H9 (cell line): ENCODE measurements around the gene ZNF469. TPM values are rescaled to one million over a fixed set of nuclear protein-coding genes. Genes with fewer than 3 reads are reported as not detected.

ENCODE experiments used
- DNase-seq: peaks from one replicate; pipeline ENCODE4 v3.0.0-alpha.2; 2017
- H2AFZ ChIP-seq: one replicate; pipeline ENCODE4 v1.6.1; 2013; ENCODE audit warnings: mild to moderate bottlenecking, low read length, control low read depth, moderate library complexity
- H2AK5ac ChIP-seq: 2 replicates; pipeline ENCODE4 v1.6.1; 2013; ENCODE audit warnings: low read length, control low read depth, mixed read lengths; ENCODE audit not compliant: insufficient read length
- H2BK120ac ChIP-seq: one replicate; pipeline ENCODE4 v1.6.1; 2013; ENCODE audit warnings: low read depth, mild to moderate bottlenecking, low read length, control low read depth, inconsistent platforms; ENCODE audit not compliant: poor library complexity, severe bottlenecking
- H2BK12ac ChIP-seq: 2 replicates; pipeline ENCODE4 v1.6.1; 2013; ENCODE audit warnings: low read length, control low read depth, mixed read lengths, low read depth; ENCODE audit not compliant: insufficient read length
- H2BK15ac ChIP-seq: 2 replicates; pipeline ENCODE4 v1.6.1; 2013; ENCODE audit warnings: low read depth, low read length, control low read depth
- H2BK20ac ChIP-seq: one replicate; pipeline ENCODE4 v1.6.1; 2013; ENCODE audit warnings: low read depth, mild to moderate bottlenecking, low read length, control low read depth, inconsistent platforms; ENCODE audit not compliant: poor library complexity, severe bottlenecking
- H2BK5ac ChIP-seq: 2 replicates; pipeline ENCODE4 v1.6.1; 2013; ENCODE audit warnings: low read length, control low read depth, mixed read lengths; ENCODE audit not compliant: insufficient read length
- H3K14ac ChIP-seq: 2 replicates; pipeline ENCODE4 v1.6.1; 2013; ENCODE audit warnings: low read length, control low read depth; ENCODE audit not compliant: insufficient read depth
- H3K18ac ChIP-seq: 2 replicates; pipeline ENCODE4 v1.6.1; 2013; ENCODE audit warnings: low read depth, mild to moderate bottlenecking, mixed read lengths, low read length, control low read depth; ENCODE audit not compliant: insufficient read length
- H3K23ac ChIP-seq: 2 replicates; pipeline ENCODE4 v1.6.1; 2013; ENCODE audit warnings: low read length, control low read depth, mixed read lengths, low read depth; ENCODE audit not compliant: insufficient read length
- H3K23me2 ChIP-seq: 2 replicates; pipeline ENCODE4 v1.6.1; 2013; ENCODE audit warnings: low read depth, mild to moderate bottlenecking, mixed read lengths, low read length, control low read depth; ENCODE audit not compliant: insufficient read length, poor library complexity, severe bottlenecking
- H3K27ac ChIP-seq: 2 replicates; pipeline ENCODE4 v1.5.1; 2013; ENCODE audit warnings: low read length, control low read depth, mixed read lengths, low read depth; ENCODE audit not compliant: insufficient read length
- H3K27me3 ChIP-seq: 2 replicates; pipeline ENCODE4 v1.6.1; 2013; ENCODE audit warnings: low read length, control low read depth, inconsistent platforms; ENCODE audit not compliant: insufficient read depth
- H3K4ac ChIP-seq: 2 replicates; pipeline ENCODE4 v1.6.1; 2013; ENCODE audit warnings: low read depth, mild to moderate bottlenecking, control low read depth, inconsistent platforms, low read length, moderate library complexity
- H3K4me1 ChIP-seq: 2 replicates; pipeline ENCODE4 v1.6.1; 2013; ENCODE audit warnings: low read length, control low read depth, inconsistent platforms; ENCODE audit not compliant: insufficient read depth
- H3K4me2 ChIP-seq: 2 replicates; pipeline ENCODE4 v1.6.1; 2013; ENCODE audit warnings: low read length, control low read depth, mixed read lengths; ENCODE audit not compliant: insufficient read length, insufficient read depth
- H3K56ac ChIP-seq: 2 replicates; pipeline ENCODE4 v1.6.1; 2013; ENCODE audit warnings: low read depth, mild to moderate bottlenecking, mixed read lengths, low read length, control low read depth; ENCODE audit not compliant: insufficient read length
- H3K79me1 ChIP-seq: 2 replicates; pipeline ENCODE4 v1.6.1; 2013; ENCODE audit warnings: low read depth, mild to moderate bottlenecking, moderate library complexity, low read length, control low read depth, inconsistent platforms; ENCODE audit not compliant: insufficient read depth, poor library complexity, severe bottlenecking
- H3K79me2 ChIP-seq: 2 replicates; pipeline ENCODE4 v1.6.1; 2013; ENCODE audit warnings: low read length, control low read depth, inconsistent platforms; ENCODE audit not compliant: insufficient read depth
- H3K9ac ChIP-seq: 2 replicates; pipeline ENCODE4 v1.6.1; 2013; ENCODE audit warnings: low read length, control low read depth, mixed read lengths; ENCODE audit not compliant: insufficient read length; ENCODE audit errors: extremely low read depth
- H3K9me3 ChIP-seq: one replicate; pipeline ENCODE4 v1.6.1; 2013; ENCODE audit warnings: low read depth, low read length, inconsistent platforms; ENCODE audit not compliant: control insufficient read depth
- H3T11ph ChIP-seq: one replicate; pipeline ENCODE4 v1.6.1; 2013; ENCODE audit warnings: mild to moderate bottlenecking, low read length, control low read depth, inconsistent platforms
- H4K20me1 ChIP-seq: one replicate; pipeline ENCODE4 v1.6.1; 2013; ENCODE audit not compliant: control insufficient read depth, insufficient read length, insufficient read depth
- H4K5ac ChIP-seq: 2 replicates; pipeline ENCODE4 v1.6.1; 2013; ENCODE audit warnings: low read depth, mild to moderate bottlenecking, mixed read lengths, low read length, control low read depth; ENCODE audit not compliant: insufficient read length
- H4K8ac ChIP-seq: replicated peaks from 2 replicates; pipeline ENCODE4 v1.6.1; 2013; ENCODE audit warnings: low read length, control low read depth, mixed read lengths, low read depth; ENCODE audit not compliant: insufficient read length
- H4K91ac ChIP-seq: 2 replicates; pipeline ENCODE4 v1.6.1; 2013; ENCODE audit warnings: low read depth, mild to moderate bottlenecking, moderate library complexity, mixed read lengths, low read length, control low read depth; ENCODE audit not compliant: insufficient read length
- H3K27ac Mint-ChIP-seq, 3 experiments: 2 replicates in 2 of 3; 3 replicates in 1 of 3; pipeline ENCODE4 v1.8.0; 2020 to 2021; ENCODE audit warnings: mixed read lengths in 3 of 3, mild to moderate bottlenecking in 1 of 3, moderate library complexity in 1 of 3
- H3K27me3 Mint-ChIP-seq: 2 replicates; pipeline ENCODE4 v1.8.0; 2021; ENCODE audit warnings: low read depth, mild to moderate bottlenecking, moderate library complexity, mixed read lengths
- H3K36me3 Mint-ChIP-seq, 3 experiments: 2 replicates in 2 of 3; 3 replicates in 1 of 3; pipeline ENCODE4 v1.8.0; 2020 to 2021; ENCODE audit warnings: low read depth in 3 of 3, mixed read lengths in 3 of 3; ENCODE audit not compliant: insufficient read depth in 1 of 3
- H3K4me1 Mint-ChIP-seq, 2 experiments: 2 replicates each; pipeline ENCODE4 v1.8.0; 2020; ENCODE audit warnings: mixed read lengths in 2 of 2
- H3K4me3 Mint-ChIP-seq, 2 experiments: 2 replicates in 1 of 2; 3 replicates in 1 of 2; pipeline ENCODE4 v1.8.0; 2020 to 2021; ENCODE audit warnings: mild to moderate bottlenecking in 2 of 2, mixed read lengths in 2 of 2, moderate library complexity in 1 of 2
- H3K9me3 Mint-ChIP-seq, 2 experiments: 2 replicates in 1 of 2; 3 replicates in 1 of 2; pipeline ENCODE4 v1.8.0; 2020; ENCODE audit warnings: mild to moderate bottlenecking in 2 of 2, mixed read lengths in 2 of 2, moderate library complexity in 1 of 2
- CTCF ChIP-seq: fragments of 200-600 bp; sonication (generic); conservative IDR thresholded peaks from 3 replicates; pipeline ENCODE4 v1.8.0; 2021; ENCODE audit warnings: antibody characterized with exemption, mild to moderate bottlenecking
- WGBS: extraction: QIAGEN DNeasy Blood & Tissue Kit; methylation state at CpG from one replicate; pipeline ENCODE4 v1.1.7; 2013; ENCODE audit warnings: missing lambda C conversion rate, low lambda C conversion rate, mixed read lengths; ENCODE audit not compliant: insufficient read length; ENCODE audit errors: extremely low coverage; 5-methylcytosine and 5-hydroxymethylcytosine counted together
- total RNA-seq: library from RNA; stranded (reverse); gene quantifications from 2 replicates; pipeline ENCODE4 v1.2.1, GENCODE V29; 2021

Gene ZNF469
- total RNA-seq, 1 experiment from 2014 or later: 4.4 TPM

- H3K27ac ChIP-seq: no peak overlapping the region
- H3K14ac ChIP-seq: no peak overlapping the region
- no CpG with 5 or more reads among the region's 29 CpGs for WGBS
- no peak overlapping the region for H3K18ac ChIP-seq
- no peak overlapping the region for H3K9ac ChIP-seq
- H3T11ph ChIP-seq: no peak overlapping the region
- H3K4me2 ChIP-seq: no peak overlapping the region
- no peaks in the 10 kb centered on the region for H3K79me1 ChIP-seq
- H2AFZ ChIP-seq: no peak overlapping the region
- H3K23ac ChIP-seq: no peak overlapping the region
- no peaks in the 10 kb centered on the region for H3K9me3 ChIP-seq
- no peak overlapping the region for H2BK120ac ChIP-seq
- H3K23me2 ChIP-seq: no peaks in the 10 kb centered on the region
- no peaks in the 10 kb centered on the region; a peak in 2 of 5 replicates for H3K9me3 Mint-ChIP-seq
- H3K36me3 Mint-ChIP-seq: no peaks in the 10 kb centered on the region; a peak in 1 of 7 replicates
- no peak overlapping the region for H3K4me3 Mint-ChIP-seq
- 0 out of 7 replicates have a peak overlapping the region, but pooled peaks of 1 of the 3 experiments have one; percentile 17 for H3K27ac Mint-ChIP-seq
- H2AK5ac ChIP-seq: no peak overlapping the region
- no peaks in the 10 kb centered on the region for H3K79me2 ChIP-seq
- H3K56ac ChIP-seq: no peak overlapping the region
- no peak for TF ChIP-seq CTCF
- no peak overlapping the region for H2BK5ac ChIP-seq
- H3K27me3 Mint-ChIP-seq: no peaks in the 10 kb centered on the region; the same call in 1 of the 2 replicates
- H2BK15ac ChIP-seq: no peak overlapping the region
- peaks cover 0 to 7% of the 10 kb centered on the region in 2 experiments; a peak in 2 of 4 replicates for H3K4me1 Mint-ChIP-seq
- H4K8ac ChIP-seq: no peak overlapping the region
- H4K20me1 ChIP-seq: no peaks in the 10 kb centered on the region
- no peak overlapping the region for H2BK20ac ChIP-seq
- no peak overlapping the region for H2BK12ac ChIP-seq
- H4K5ac ChIP-seq: no peak overlapping the region
- no peaks in the 10 kb centered on the region for H3K4me1 ChIP-seq
- H3K27me3 ChIP-seq: no peaks in the 10 kb centered on the region
- no peak overlapping the region for H3K4ac ChIP-seq
- no peak for DNase-seq
- H4K91ac ChIP-seq: no peak overlapping the region
These were observed 22.7 kb downstream of the ZNF469 start for GRCh38 chr16:88405216-88406060.
